Mesenchymal stem cell (in vitro differentiated cells and primary cell): ENCODE data around the gene SLC9A7.
A peak's percentile ranks its signal among the peaks of the same experiment; 100 is the strongest.

Experiments
- DNase-seq: peaks from one replicate; pipeline ENCODE4 v3.0.0-alpha.2; 2013
- H2AFZ ChIP-seq: one replicate; pipeline ENCODE4 v1.6.1; 2013; ENCODE audit warnings: low read depth, mild to moderate bottlenecking, control low read depth, inconsistent platforms, low read length, moderate library complexity
- H2AK5ac ChIP-seq: 2 replicates; pipeline ENCODE4 v1.6.1; 2013; ENCODE audit warnings: low read length, moderate library complexity, mild to moderate bottlenecking, inconsistent platforms; ENCODE audit not compliant: severe bottlenecking
- H2BK120ac ChIP-seq: one replicate; pipeline ENCODE4 v1.6.1; 2013; ENCODE audit warnings: low read depth, mild to moderate bottlenecking, inconsistent platforms, low read length, moderate library complexity
- H2BK12ac ChIP-seq, 2 experiments: one replicate each; pipeline ENCODE4 v1.6.1; 2013; ENCODE audit warnings: inconsistent platforms in 2 of 2, low read length in 2 of 2, mild to moderate bottlenecking in 2 of 2, moderate library complexity in 2 of 2, control low read depth in 1 of 2
- H2BK15ac ChIP-seq: one replicate; pipeline ENCODE4 v1.6.1; 2013; ENCODE audit warnings: mild to moderate bottlenecking, low read depth, inconsistent platforms; ENCODE audit not compliant: poor library complexity, severe bottlenecking
- H2BK5ac ChIP-seq: 2 replicates; pipeline ENCODE4 v1.6.1; 2013; ENCODE audit warnings: low read depth, mild to moderate bottlenecking, low read length, control low read depth, inconsistent platforms; ENCODE audit not compliant: poor library complexity, severe bottlenecking
- H3K14ac ChIP-seq, 2 experiments: one replicate each; pipeline ENCODE4 v1.6.1; 2013; ENCODE audit warnings: inconsistent platforms in 2 of 2, low read length in 2 of 2, control low read depth in 1 of 2, mild to moderate bottlenecking in 1 of 2, moderate library complexity in 1 of 2
- H3K18ac ChIP-seq, 2 experiments: one replicate each; pipeline ENCODE4 v1.6.1; 2013; ENCODE audit warnings: inconsistent platforms in 2 of 2, low read length in 2 of 2, control low read depth in 1 of 2, low read depth in 1 of 2, mild to moderate bottlenecking in 1 of 2
- H3K23ac ChIP-seq, 2 experiments: one replicate each; pipeline ENCODE4 v1.6.1; 2013; ENCODE audit warnings: inconsistent platforms in 2 of 2, low read length in 2 of 2, mild to moderate bottlenecking in 2 of 2, moderate library complexity in 2 of 2, control low read depth in 1 of 2
- H3K27ac ChIP-seq: 2 replicates; pipeline ENCODE4 v1.5.1; 2013; ENCODE audit warnings: mild to moderate bottlenecking, moderate library complexity, low read length, control low read depth, inconsistent platforms; ENCODE audit not compliant: poor library complexity, severe bottlenecking
- H3K27me3 ChIP-seq, 2 experiments: 2 replicates each; pipeline versions ENCODE4 v1.6.1 to v1.7.0; 2013; ENCODE audit warnings: low read length in 2 of 2, mild to moderate bottlenecking in 2 of 2, moderate library complexity in 2 of 2, control low read depth in 1 of 2, inconsistent platforms in 1 of 2; ENCODE audit not compliant: control insufficient read depth in 1 of 2, insufficient read depth in 1 of 2
- H3K36me3 ChIP-seq, 2 experiments: 2 replicates each; pipeline versions ENCODE4 v1.6.1 to v1.7.0; 2013; ENCODE audit warnings: low read length in 2 of 2, control low read depth in 1 of 2, inconsistent platforms in 1 of 2, low read depth in 1 of 2, mild to moderate bottlenecking in 1 of 2; ENCODE audit not compliant: insufficient read depth in 2 of 2, control insufficient read depth in 1 of 2
- H3K4ac ChIP-seq, 2 experiments: one replicate each; pipeline ENCODE4 v1.6.1; 2013; ENCODE audit warnings: inconsistent platforms in 2 of 2, low read length in 2 of 2, mild to moderate bottlenecking in 2 of 2, moderate library complexity in 2 of 2, control low read depth in 1 of 2, low read depth in 1 of 2
- H3K4me1 ChIP-seq: 2 replicates; pipeline ENCODE4 v1.6.1; 2013; ENCODE audit warnings: low read depth, low read length, control low read depth; ENCODE audit not compliant: control insufficient read depth, insufficient read depth
- H3K4me2 ChIP-seq: 2 replicates; pipeline ENCODE4 v1.6.1; 2013; ENCODE audit warnings: low read length, mild to moderate bottlenecking, inconsistent platforms; ENCODE audit not compliant: poor library complexity, severe bottlenecking
- H3K4me3 ChIP-seq, 2 experiments: 2 replicates each; pipeline versions ENCODE4 v1.5.1 to v1.7.0; 2013; ENCODE audit warnings: low read length in 2 of 2, mild to moderate bottlenecking in 2 of 2, control low read depth in 1 of 2, low read depth in 1 of 2; ENCODE audit not compliant: insufficient read depth in 1 of 2
- H3K79me1 ChIP-seq: replicated peaks from 2 replicates; pipeline ENCODE4 v1.6.1; 2013; ENCODE audit warnings: mild to moderate bottlenecking, control low read depth, low read length, inconsistent platforms; ENCODE audit not compliant: poor library complexity, severe bottlenecking
- H3K9ac ChIP-seq: 2 replicates; pipeline ENCODE4 v1.7.0; 2013; ENCODE audit warnings: mild to moderate bottlenecking, low read length, moderate library complexity
- H3K9me3 ChIP-seq: 2 replicates; pipeline ENCODE4 v1.7.0; 2013; ENCODE audit warnings: mild to moderate bottlenecking, low read length; ENCODE audit not compliant: control insufficient read depth
- H4K8ac ChIP-seq: one replicate; pipeline ENCODE4 v1.6.1; 2013; ENCODE audit warnings: inconsistent platforms, mild to moderate bottlenecking, low read length, moderate library complexity
- H4K91ac ChIP-seq: one replicate; pipeline ENCODE4 v1.6.1; 2013; ENCODE audit warnings: mild to moderate bottlenecking, low read length, inconsistent platforms
- WGBS: methylation state at CpG from one replicate; pipeline ENCODE4 v1.1.7; 2013; ENCODE audit warnings: mixed read lengths; 5-methylcytosine and 5-hydroxymethylcytosine counted together

Gene SLC9A7

GRCh38 chrX:46722742-46723568 is 36.0 kb downstream of the SLC9A7 start:
- Histone ChIP-seq H2BK5ac (no peak overlapping the region), H3K4me1 (no peaks in the 10 kb centered on the region), H2BK12ac (no peak overlapping the region), H3K4me2 (no peak overlapping the region), H3K4me3 (no peak overlapping the region), H3K27ac (no peak overlapping the region), H3K9me3 (no peaks in the 10 kb centered on the region), H2AFZ (no peak overlapping the region), H2BK120ac (no peak overlapping the region), H3K23ac (no peak overlapping the region), H4K91ac (no peak overlapping the region), H3K18ac (no peak overlapping the region), H3K79me1 (no peaks in the 10 kb centered on the region), H2AK5ac (no peak overlapping the region), H3K14ac (no peak overlapping the region), H3K36me3 (no peaks in the 10 kb centered on the region), H3K9ac (no peak overlapping the region), H3K27me3 (peaks cover 0 to 5% of the 10 kb centered on the region in 2 experiments), H4K8ac (no peak overlapping the region), H2BK15ac (no peak overlapping the region), H3K4ac (no peak overlapping the region)
- DNase-seq, result no peak
- WGBS, result 100% methylated on average over 3 of the region's 7 CpGs

GRCh38 chrX:46716796-46717195 is 42.1 kb downstream of the SLC9A7 start:
- no peak overlapping the region for H2BK120ac ChIP-seq
- H3K23ac ChIP-seq, result no peak overlapping the region
- H3K4me3 ChIP-seq, result no peak overlapping the region
- H3K4ac ChIP-seq, result no peak overlapping the region
- H4K8ac ChIP-seq, result no peak overlapping the region
- no peaks in the 10 kb centered on the region for H3K9me3 ChIP-seq
- H3K27me3 ChIP-seq, result peaks cover 0 to 5% of the 10 kb centered on the region in 2 experiments
- H2AK5ac ChIP-seq, result no peak overlapping the region
- no peak overlapping the region for H2BK15ac ChIP-seq
- H2BK12ac ChIP-seq, result no peak overlapping the region
- no peak overlapping the region for H3K14ac ChIP-seq
- no peak overlapping the region for H4K91ac ChIP-seq
- no peak overlapping the region for H3K4me2 ChIP-seq
- no peaks in the 10 kb centered on the region for H3K4me1 ChIP-seq
- WGBS, result no CpG with 5 or more reads among the region's 3 CpGs
- H3K9ac ChIP-seq, result no peak overlapping the region
- DNase-seq, result no peak
- no peak overlapping the region for H3K18ac ChIP-seq
- H3K36me3 ChIP-seq, result no peaks in the 10 kb centered on the region
- H2AFZ ChIP-seq, result no peak overlapping the region
- peaks cover 2% of the 10 kb centered on the region for H3K79me1 ChIP-seq
- no peak overlapping the region for H2BK5ac ChIP-seq
- no peak overlapping the region for H3K27ac ChIP-seq

- Histone ChIP-seq H3K9ac (no peak overlapping the region), H3K4me1 (no peaks in the 10 kb centered on the region), H2BK120ac (no peak overlapping the region), H2BK12ac (no peak overlapping the region), H3K79me1 (peaks cover 2% of the 10 kb centered on the region), H3K27ac (no peak overlapping the region), H4K8ac (no peak overlapping the region), H2BK5ac (no peak overlapping the region), H3K27me3 (no peaks in the 10 kb centered on the region), H3K9me3 (no peaks in the 10 kb centered on the region), H3K14ac (no peak overlapping the region), H2AFZ (no peak overlapping the region), H3K4ac (no peak overlapping the region), H3K23ac (no peak overlapping the region), H3K4me3 (no peak overlapping the region), H3K4me2 (no peak overlapping the region), H2BK15ac (no peak overlapping the region), H4K91ac (no peak overlapping the region), H3K36me3 (no peaks in the 10 kb centered on the region), H2AK5ac (no peak overlapping the region), H3K18ac (no peak overlapping the region)
- WGBS, result 88% methylated on average over 1 of the region's 1 CpG
- no peak for DNase-seq
Observed at GRCh38 chrX:46715997-46716396, 42.9 kb downstream of the SLC9A7 start.

GRCh38 chrX:46715530-46715929 is 43.4 kb downstream of the SLC9A7 start:
- Histone ChIP-seq H2AFZ (no peak overlapping the region), H3K4me3 (peak overlapping the region in 1 of 2 experiments; percentile 13), H3K79me1 (peaks cover 2% of the 10 kb centered on the region), H2BK15ac (no peak overlapping the region), H4K91ac (no peak overlapping the region), H4K8ac (no peak overlapping the region), H2BK12ac (no peak overlapping the region), H3K4me1 (no peaks in the 10 kb centered on the region), H3K9ac (no peak overlapping the region), H3K27me3 (no peaks in the 10 kb centered on the region), H2BK120ac (no peak overlapping the region), H2AK5ac (no peak overlapping the region), H3K27ac (no peak overlapping the region), H3K23ac (no peak overlapping the region), H3K14ac (no peak overlapping the region), H3K9me3 (no peaks in the 10 kb centered on the region), H3K4ac (no peak overlapping the region), H2BK5ac (no peak overlapping the region), H3K18ac (no peak overlapping the region), H3K36me3 (no peaks in the 10 kb centered on the region), H3K4me2 (no peak overlapping the region)
- 98% methylated on average over 3 of the region's 5 CpGs for WGBS
- DNase-seq, result no peak
